Occipital lobe (tissue), 2 donors: ENCODE measurements around the gene PDGFB. TPM values are rescaled to one million over a fixed set of nuclear protein-coding genes. Genes with fewer than 3 reads are reported as not detected.
"Not testable (repeated sequence)": the region's sequence is repeated elsewhere in the genome, so short reads cannot be mapped to it uniquely, and the experiment has no call there.

Experiments used
- DNase-seq: peaks from one replicate; lab custom pipeline; 2025; lab: John Stamatoyannopoulos, UW
- total RNA-seq: library from RNA; depleted of rRNA; stranded (reverse); fragments of >200 nt; gene quantifications from one replicate; pipeline ENCODE4 v1.2.3, GENCODE V29; 2014

PDGFB gene
- total RNA-seq, 1 donor from 2014 or later: 2.5 TPM

DNA sequence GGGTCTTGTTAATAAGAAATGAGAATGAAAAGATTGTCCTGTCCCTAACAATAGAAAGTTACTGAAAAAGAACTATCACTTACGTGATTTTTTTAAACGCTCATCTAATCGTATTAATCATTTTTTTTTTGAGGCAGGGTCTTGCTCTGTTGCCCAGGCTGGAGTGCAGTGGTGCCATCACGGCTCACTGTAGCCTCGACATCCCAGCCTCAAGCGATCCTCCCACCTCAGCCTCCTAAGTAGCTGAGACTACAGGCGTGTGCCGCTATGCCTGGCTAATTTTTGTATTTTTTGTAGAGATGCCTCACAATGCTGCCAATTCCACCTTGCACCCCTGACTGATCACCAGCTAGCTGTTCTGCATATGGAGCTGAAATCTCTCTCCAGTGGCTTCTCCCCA is 15.7 kb downstream of the PDGFB start:
- DNase-seq: no peak

DNA sequence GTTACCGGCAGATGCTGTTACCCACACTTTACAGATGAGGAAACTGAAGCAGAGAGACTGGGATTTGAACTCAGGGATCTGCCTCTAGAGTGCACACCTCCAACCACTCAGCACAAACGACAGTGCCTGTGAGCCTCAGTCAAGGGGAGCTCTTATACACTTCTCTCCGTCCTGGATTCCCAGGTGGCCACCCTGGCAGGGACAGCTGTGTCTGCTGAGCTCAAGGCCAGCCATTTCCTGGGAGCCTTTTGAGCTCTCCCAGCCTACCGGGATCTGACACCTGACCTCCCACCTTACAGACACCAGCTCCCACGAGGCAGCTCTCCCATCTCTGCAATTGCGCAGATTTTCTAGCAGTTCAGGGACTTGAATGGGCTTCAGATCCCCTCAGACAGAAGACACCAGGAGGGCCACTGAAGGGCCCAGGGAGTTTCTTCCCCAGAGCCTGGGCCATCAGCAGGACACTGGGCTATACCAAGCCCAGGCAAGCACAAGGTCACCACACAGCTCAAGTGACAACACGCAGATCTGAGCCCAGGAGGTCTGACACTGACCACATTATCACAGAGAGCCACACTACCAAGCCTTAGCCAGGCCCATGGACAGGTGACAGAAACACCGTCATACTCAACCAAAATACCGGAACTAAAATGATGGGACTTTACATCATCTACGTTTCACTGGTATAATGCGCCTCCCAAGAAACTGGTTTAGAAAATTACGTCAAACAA is 17.1 kb downstream of the PDGFB start:
- DNase-seq: no peak

DNA sequence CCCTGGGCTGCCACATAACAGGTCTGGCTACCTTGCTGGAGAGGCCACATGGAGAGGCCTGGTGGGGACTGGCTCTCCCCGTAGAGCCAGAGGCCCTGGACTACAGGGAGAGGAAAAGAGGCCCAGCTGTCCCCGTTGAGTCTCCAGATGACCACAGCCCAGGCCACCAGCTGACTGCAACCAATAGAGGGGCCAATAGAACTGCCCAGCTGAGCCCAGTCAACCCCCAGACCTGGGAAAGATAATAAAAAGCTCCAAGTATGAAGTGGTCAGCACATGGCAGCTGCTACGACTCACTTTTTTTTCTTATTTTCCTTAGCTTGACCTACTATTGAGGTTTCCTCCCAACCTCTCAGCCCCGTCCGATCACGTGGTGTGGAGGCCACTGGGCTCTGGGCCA is 18.4 kb downstream of the PDGFB start:
- no peak for DNase-seq

DNA sequence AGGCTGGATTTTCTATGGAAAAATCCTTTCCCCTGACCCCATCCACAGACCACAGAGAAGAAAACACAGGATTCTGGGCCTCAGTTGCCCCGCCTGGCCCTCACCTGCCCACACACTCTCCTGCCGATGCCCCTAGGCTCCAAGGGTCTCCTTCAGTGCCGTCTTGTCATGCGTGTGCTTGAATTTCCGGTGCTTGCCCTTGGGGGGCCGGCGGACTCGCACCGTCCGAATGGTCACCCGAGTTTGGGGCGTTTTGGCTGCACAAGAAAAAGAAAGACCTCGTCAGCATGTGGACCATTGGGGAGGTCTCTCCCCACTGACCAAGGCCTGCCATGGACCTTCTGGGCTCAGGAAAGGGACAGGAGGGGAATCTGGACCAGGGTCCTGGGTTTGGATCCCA is 19.2 kb downstream of the PDGFB start:
- no peak for DNase-seq

DNA sequence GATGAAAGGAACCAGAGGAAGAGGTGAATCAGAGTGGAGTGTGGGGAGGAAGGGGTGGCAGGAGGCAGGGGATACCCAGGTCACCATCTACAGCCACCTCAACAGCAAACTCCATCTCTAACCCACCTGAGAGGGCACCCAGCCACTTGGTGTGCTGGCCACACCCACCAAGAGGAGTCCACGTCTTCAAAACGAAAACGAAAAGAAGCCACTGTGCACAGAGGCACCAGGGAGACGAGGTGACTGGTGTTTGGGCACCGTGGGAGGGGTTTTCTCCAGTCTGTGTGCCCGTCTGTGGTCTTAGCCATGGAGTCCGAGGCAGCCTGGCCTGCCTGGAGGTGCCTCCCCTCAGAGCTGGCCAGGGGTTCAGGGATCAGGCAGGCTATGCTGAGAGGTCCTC is 20.2 kb downstream of the PDGFB start:
- no peak for DNase-seq

DNA sequence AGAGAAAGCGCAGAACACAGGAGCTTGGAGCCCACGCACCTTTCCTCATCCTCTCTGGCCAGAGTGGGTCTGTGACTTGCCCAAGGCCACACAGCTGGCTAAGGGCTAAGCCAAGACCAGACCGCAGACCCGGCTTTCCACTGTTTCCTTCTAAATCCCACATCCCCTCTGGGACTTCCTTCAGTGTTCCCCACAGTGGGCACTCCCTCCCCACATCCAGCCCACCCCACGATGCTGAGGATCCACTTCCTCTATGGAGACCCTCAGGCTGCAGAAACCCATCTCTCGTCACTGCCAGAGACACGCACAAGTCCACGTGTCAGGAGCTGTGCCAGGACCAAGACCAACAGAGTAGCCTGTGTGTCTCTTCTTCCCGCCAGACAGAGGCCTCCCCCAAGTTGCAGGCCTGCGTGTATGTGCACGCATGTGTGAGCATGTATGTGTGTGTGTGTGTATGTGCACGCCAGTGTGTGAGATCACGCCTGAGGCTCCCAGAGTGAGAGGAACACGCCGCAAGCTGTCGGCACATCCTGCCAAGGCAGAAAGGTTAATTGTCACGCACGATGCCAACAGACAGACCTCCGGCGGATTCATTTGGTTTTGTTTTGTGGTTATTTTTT is 21.6 kb downstream of the PDGFB start:
- DNase-seq: no peak

DNA sequence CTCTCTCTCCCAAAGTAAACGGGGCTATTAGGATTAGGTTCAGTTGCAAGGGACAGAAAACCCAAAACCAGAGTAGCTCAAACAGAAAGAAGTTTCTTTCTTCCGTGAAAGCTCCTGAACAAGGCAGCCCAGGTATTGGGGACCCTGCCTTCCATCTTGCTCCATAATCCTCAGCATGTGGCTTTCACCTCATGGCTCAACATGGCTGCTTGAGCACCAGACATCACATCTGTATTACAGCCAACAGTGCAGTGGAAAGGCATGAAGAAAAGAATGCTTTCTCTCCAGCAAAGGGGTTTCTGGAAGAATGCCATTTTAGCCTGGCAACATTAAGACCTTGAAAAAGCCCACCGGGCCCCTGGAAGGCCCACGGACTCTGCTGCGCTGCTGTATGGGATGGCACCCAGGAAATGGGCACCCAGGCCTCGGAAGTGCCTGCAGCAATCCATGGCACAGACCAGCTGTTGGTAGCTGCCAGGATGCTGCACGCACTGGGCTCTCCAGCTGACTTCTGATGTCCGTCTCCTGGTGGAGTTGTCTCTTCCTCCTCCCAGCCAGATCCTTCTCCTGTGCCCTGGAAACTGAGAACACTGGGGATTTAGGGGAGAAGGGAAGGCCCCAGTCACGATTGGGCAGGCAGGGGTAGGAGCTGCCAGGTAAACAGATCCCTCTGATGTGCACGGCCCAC is 22.6 kb downstream of the PDGFB start:
- DNase-seq: no peak

DNA sequence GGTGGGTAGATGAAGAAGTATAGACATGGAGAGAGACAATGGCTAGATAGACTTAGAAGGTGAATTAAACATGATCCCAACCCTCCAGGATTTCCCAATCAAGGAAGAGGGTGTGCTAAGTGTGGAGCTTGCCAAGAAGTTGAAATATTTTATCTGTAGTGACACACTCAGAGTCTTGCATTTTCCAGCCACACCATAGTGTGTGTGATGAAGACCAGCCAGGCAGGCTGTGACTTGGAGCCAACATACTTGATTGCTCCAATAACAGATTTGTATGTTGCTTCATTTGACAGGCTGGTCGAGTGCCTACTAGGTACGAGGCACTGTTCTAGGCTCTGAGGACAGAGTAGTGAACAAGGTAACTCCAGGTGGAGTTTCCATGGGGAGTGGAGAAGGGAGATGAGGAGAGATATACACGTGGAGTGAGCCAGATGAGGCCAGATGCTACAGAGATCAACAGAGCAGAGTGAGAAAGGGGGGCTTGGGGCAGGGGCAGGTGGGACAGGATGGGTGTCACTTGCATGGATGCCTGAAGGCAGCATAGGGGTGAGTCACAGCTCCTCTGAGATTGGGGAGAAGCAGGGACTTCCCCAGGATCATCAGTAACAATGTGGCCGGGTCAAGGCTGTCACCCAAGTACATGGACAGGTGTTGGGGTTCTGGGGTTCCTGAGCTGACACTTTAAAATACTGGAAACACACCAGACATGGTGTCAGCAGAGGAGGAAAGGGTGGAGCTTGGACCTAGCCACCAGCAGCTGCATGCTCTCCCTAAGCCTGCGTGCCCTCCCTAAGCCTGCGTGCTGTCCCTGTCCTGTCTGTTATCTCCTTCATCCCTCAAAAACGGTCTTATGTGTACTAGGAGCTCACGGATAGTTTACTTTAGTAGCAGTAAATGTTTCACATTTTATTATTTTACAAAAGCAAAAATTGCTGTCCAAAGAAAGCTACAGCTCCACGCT is 23.6 kb downstream of the PDGFB start:
- no peak for DNase-seq

DNA sequence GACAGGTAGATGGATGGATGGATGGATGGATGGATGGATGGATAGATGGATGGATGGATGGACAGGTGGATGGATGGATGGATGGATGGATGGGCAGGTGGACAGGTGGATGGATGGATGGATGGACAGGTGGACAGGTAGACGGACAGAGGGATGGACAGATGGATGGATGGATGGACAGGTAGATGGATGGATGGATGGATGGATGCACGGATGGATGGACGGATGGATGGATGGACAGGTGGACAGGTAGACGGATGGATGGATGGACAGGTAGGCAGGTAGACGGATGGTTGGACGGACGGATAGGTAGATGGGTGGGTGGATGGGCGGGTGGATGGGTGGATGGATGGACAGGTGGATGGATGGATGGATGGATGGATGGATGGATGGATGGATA is 24.3 kb downstream of the PDGFB start:
- no peak for DNase-seq

DNA sequence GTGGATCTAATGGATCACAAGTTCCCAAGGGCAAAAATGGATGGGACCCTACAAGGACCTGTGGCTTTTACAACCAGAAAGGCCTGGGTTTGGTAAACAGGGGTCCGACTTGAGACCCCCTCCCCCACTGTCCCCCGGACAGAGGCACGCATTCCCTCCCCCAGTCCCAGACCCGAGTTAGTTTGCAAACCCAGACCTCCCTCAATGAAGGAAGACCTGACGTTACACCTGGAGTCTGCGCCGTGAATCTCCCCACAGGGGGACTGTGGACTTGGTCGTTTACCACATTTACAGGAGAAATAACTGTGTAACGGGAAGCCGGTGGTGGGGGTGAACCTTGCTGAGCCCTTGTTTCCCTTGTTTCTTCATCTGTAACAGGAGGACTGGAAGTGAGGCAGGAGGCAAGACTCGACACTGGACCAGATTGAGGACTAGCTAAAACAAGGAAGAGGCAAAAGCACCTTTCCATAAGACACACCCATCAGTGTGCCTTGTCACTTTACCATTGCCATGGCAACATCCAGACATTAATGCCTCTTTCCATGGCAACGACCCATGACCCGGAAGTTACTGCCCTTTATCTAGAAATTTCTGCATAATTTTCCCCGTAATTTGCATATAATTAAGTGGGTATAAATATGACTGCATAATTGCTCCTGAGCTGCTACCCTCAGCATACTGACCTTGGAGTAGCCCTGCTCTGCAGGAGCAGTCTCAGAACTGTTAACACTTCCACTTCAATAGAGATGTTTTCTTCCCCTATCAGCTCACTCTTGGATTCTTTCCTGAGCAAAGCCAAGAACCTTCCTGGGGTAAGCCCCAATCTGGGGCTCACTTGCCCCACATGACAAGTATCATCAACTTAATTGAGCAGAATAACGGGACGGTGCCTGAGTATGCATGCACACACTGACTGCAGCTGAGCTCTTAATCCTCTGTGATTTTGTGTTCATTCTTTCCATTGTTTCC is 25.4 kb downstream of the PDGFB start:
- no peak for DNase-seq

DNA sequence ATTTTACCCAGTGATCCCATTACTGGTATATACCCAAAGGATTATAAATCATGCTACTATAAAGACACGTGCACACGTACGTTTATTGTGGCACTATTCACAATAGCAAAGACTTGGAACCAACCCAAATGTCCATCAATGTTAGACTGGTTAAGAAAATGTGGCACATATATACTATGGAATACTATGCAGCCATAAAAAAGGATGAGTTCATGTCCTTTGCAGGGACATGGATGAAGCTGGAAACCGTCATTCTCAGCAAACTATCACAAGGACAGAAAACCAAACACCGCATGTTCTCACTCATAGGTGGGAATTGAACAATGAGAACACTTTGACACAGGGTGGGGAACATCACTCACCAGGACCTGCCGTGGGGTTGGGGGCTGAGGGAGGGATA is 26.4 kb downstream of the PDGFB start:
- DNase-seq: not testable (repeated sequence)

DNA sequence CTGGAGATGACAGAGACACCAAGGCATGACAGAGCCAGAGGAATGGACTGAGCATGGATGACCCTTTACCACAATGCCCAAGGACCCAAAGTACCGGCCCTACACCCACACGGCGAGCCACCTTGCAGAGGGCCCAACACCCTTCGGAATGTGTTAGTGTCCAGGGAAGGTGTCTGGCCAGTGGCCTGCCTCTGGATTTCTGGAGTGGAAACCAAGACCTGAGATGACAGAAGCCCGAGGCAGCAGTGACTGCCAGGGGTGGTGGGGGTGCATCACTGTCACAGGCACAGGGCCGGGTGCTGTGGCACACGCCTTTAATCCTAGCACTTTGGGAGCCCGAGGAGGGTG is 28.7 kb downstream of the PDGFB start:
- DNase-seq: no peak

DNA sequence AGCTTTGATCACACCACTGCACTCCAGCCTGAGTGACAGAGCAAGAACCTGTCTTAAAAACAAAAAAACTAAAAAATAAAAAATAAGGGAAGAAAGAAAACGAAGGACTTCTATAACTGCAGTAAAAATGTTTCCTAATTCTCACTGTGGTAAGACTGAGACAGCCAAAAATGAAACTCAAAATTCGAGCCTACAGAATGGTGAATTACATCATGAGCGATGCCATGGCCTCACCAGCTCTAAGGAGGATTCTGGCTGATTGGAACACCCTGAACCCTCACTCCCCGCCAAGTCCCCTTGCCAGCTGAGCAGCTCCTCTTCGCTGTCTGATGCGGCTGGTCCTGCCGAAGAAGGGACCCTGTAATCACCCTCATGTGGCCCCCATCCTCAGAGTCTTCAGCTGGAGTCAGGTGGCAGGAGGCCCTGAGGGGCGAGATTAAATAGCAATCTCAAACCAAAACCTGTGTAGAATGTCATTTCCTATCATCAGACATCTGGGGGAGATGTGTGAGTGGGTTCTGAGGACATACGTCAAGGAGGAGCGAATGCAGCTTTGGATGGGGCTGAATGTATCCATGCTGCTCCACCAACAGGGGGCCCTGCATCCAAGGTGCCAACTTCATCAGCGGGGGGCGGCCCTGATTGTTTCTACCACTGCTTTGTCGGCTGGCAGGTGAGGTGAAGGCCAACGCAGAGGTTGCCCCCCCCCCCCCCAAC is 29.2 kb downstream of the PDGFB start:
- no peak for DNase-seq

DNA sequence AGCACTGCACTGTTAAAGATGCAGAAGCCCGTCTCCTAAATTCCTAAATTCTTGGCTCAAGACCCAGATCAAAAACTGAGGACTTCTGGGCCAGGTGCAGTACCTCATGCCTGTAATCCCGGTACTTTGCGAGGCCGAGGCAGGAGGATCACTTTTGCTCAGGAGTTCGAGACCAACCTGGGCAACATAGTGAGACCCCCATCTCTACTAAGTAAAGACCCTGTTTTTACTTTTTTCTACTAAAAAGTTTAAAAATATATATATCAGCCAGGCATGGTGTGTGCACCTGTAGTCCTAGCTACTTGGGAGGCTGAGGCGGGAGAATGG is 29.7 kb downstream of the PDGFB start:
- no peak for DNase-seq

DNA sequence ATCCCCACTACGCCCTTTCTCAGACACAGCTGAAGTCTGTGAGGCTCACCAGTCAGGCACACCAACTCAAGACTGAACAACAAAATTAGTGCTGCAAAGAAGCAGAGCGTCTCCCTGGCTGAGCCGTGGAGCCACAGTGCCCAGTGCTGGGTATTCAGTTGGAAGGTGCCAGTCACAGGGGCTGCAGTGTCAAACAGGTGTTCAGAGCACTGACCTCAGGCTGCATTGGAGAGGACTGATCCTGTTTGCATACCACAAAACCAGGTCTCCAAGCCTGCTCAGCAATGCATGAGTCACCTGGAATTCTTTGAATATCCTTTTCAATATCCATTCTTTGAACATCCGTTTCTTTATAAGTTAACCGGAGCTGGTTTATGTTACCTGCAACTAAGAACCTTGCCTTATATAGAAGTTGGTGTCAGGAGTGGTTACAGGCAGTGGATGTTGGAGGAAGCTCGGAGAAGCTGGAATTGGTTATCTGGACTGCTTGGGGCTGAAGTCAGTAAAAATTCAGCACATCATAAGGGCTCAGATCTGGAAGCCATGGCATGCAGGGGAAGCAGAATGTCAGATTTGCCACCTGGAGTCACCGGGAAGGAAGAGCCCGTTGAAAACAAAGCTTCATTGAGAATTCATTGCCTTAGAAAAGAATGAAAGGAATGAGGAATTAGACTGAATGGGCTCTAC is 30.3 kb downstream of the PDGFB start:
- no peak for DNase-seq

DNA sequence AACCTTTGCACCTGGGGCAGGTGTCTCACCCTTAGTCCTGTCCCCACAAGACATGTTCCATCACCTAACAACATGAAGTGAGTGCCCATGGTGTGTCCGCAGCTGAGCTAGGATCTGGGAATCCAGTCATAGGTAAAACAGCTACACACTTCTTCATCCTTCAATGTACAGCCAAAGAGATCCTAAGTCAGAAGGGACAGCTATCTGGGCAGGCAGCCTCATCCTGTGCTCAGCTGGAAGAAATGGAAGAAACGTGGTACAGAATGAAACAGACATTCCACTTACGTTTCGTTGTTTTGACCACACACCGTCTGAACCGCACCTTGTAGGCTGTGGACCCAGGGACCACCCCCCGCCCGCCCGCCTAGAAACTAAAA is 30.8 kb downstream of the PDGFB start:
- DNase-seq: no peak

DNA sequence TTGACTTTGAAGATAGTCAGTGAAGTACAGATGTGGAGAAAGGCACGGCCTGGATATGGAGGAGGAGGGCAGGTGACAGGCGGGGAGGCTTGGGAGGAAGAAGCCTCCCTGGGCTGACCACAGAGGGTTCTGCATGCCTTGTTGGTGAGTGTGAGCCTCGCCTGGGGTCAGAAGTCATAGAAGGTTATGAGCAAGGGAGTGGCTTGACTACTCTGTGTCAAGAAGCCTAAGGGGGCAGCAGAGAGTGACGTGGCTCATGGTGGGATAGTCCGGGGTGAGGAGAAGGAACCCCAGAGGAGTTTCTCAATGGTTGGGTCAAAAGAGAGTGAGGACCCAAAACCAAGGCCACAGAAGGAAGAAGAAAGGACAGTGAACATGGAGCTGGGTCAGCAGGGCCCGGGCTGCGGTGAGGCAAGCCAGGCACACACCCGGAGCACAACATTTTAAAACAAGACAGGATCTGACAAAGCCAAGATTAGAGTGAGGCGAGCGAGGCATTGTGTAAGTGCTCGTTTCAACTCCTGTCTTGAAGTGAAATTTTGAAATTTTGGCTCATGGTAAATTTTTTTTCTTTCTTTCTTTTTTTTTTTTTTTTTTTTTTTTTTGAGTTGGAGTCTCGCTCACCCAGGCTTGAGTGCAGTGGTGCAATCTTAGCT is 31.9 kb downstream of the PDGFB start:
- no peak for DNase-seq

DNA sequence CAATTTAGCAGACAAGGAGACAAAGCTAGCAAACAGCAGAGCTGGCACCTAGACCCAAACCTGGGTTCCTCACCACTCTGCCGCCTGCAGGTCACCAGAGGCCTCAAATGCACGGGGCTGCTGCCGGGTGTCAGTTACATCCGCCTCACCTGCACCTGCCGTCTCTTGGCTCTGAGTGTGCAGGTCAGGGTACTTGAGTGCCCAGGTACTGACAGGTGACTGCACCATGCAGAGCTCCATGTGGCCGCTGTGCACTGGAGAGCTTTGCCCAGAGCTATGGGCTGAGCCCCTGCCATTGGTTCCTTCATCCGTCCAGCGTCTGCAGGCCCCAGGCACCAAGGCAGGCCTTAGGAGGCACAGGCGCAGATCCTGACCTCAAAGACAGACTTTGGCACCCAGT is 35.0 kb downstream of the PDGFB start:
- no peak for DNase-seq
